GM19035 (cell line): ENCODE data around the gene ISG15.
"Not testable (repeated sequence)": the region's sequence is repeated elsewhere in the genome, so short reads cannot be mapped to it uniquely, and the experiment has no call there.

Experiments used
- ATAC-seq: cut with Tn5 transposase; IDR thresholded peaks from one replicate; pipeline ENCODE4 v1.9.1; 2021; ENCODE audit not compliant: unreplicated experiment

Gene ISG15

DNA sequence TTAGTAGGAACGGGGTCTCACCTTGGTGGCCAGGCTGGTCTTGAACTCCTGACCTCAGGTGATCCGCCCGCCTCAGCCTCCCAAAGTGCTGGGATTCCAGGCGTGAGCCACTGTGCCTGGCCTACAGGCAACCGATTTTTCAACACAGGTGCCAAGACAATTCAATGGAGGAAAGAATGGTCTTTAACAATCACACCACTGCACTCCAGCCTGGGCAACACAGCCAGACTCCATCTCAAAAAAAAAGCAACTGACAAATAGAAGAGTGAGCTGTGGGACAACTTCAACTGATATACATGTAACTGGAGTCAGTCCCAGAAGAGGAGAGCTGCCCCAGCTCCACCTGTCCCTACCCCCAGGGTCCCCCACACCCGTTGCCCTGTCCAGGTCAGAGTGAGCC, 18.8 kb upstream of the ISG15 start:
- ATAC-seq = not testable (repeated sequence)

DNA sequence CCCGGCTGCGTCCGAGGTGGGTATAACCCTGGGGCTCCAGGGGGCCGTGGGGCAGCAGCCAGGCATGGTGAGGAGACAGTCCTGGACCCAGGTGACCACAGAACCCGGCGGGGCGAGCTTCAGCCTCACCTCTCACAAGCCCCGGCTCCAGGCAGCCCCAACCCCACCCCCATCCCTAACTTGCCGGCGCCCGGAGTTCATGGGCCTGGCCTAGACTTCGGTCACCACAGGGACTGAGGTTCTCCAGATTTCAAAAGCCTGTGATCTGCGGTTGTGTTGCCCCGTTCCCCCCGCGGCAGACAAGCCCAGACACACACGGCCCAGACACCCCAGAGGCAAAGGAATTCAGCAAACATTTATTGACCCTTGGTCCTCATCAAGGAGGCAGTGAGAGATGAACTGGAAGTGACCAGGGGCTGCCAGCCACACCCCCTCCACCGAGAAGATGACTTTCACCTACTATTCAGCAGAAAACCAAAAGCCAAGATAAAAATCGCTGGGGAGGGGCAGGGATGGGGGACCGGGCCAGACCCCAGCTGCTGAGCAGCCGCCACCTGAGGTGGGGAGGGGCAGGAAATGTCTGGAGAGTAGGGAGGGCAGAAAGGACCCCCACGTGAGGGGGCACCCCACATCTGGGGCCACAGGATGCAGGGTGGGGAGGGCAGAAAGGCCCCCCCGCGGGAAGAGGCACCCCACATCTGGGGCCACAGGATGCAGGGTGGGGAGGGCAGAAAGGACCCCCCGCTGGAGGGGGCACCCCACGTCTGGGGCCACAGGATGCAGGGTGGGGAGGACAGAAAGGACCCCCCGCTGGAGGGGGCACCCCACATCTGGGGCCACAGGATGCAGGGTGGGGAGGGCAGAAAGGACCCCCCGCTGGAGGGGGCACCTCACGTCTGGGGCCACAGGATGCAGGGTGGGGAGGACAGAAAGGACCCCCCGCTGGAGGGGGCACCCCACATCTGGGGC, 17.3 kb upstream of the ISG15 start:
- ATAC-seq = no peak

- no peak for ATAC-seq
Observed at GRCh38 chr1:996851-997712, 16.2 kb upstream of the ISG15 start.

DNA sequence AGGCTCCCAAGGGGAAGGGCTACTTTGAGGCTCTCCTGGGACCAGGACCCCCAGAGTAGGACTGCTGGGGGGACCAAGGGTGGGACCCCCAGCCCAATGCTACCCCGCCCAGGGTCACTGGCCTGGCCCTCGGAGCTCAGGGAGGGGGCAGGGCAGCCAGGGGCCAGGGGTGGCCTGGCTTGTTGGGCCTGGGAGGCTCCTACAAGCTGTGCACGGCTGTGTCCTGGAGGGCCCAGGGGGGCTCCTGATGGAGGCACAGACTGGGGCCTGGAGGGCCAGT, 15.6 kb upstream of the ISG15 start:
- no peak for ATAC-seq

DNA sequence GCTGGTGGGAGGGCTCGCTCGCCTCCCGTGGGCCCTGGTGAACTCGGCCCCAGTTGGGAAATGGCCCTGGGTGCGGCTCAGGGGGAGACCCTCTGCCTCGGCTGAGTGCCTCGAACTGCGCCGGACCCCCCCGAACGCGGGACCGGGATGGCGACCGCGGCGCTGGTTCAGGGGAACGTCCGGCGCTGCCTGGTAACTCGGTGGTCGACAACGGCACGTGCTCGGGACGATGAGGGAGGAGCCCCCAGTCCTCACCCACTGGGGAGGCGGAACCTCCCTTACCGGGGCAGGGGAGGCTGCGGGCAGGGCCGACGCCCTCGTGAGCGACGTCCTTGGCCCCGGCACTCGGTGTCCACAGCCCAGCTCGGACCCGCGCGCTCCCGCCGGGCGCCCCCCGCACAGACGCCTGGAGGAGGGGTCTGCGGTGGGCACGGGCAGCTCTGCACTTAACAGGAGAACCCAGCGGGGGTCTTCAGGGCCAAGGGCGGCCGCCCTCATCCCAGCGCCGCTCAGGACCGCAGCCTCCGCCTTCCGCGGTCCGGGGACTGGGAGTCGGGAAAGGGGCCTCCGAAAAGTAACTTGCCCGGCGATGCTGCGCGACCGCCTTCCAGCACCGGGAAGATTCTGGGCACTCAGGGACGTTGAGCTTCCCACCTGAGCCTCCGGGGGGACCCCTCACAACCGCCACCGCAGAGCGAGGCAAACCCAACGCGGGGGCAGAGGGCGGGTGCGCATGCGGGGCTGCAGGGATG, 15.1 kb upstream of the ISG15 start:
- no peak for ATAC-seq

- ATAC-seq = no peak
Observed at GRCh38 chr1:998745-998994, 14.6 kb upstream of the ISG15 start.

GRCh38 chr1:998995-999724, 14.1 kb upstream of the ISG15 start:
- ATAC-seq = no peak

DNA sequence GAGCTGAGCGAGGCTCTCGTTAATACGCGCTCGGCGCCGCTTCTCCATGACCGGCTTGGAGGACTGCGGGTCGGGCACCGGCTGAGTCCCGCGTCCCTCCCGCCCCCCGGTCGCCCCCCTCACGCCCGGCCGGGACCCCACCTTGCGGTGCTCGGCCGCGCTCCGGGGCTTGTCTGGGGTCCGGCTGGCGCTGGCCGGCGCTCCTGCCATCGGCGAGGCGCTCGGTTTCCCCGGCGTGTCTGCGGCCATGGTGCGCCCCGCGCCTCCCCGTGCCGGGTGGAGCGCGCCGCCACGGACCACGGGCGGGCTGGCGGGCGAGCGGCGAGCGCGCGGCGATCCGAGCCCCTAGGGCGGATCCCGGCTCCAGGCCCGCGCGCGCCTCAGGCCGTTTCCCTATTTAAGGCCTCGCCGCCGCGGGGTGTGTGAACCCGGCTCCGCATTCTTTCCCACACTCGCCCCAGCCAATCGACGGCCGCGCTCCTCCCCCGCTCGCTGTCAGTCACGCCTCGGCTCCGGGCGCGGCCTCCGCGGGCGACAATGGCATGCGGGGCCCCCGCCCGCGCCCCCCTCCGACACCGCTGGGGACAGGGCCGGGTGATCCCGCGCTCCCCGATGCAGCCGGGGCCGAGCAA, 13.5 kb upstream of the ISG15 start, which contains the start of gene HES4:
HES4 (minus strand) TSS at position 373 of the 632 bp plus-strand sequence; CDS start at position 249, 124 bp downstream.
- ATAC-seq = no peak

GRCh38 chr1:1000357-1001056, 12.8 kb upstream of the ISG15 start:
- ATAC-seq = no peak

DNA sequence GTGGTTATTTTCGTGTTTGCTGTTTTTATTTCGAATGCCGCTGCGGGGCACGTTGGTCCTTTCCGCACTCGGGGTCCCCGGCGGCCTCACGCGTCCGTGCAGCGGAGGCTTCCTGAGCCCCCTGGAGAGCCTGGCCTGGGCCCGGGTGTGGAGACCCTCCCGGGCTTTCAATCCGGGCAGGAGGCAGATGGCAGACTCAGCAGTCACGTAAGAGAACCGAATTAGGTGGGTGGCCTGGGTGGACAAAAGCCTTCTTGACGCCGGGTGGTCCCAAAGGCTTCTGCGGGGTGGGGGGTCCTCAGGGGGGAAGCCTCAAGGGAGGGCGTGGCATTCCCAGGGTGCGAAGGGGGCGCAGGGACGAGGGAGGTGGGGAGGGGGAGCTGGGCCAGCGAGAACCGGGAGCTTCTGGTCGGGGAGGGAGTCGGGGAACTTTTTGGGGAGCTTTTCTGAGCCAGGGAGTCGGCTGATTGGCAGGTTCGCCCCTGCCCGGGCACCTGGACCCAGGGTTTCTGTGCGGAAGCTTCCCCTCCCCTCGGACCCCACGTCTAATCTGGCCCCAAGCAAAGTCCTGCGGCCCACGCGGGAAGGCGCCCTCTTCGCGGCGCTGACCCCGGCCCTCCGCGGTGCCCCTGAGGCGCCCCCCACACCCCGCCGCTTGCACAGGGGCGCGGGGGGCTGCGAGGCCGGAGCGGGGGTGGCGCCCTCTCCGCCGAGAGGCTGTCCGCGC, 12.1 kb upstream of the ISG15 start:
- ATAC-seq = no peak

- ATAC-seq = no peak
Observed at GRCh38 chr1:1003618-1004419, 9.5 kb upstream of the ISG15 start.

DNA sequence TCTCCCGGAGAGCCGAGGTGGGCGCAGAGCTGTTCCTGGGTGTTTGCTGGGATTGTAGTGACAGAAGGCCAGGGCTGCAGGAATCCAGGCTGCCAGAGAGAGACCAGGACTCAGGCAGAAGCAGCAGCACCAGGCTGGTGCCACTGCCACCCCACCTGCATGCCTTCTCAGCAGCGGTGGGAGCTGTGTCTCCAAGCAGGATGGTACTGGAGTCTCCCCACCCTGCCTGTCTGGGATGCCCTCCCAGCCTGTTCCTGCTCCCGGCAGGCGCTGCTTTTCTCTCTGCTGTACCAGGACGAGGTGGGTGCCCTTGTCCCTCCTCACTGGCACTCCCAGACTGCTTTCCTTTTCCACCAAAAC, 8.9 kb upstream of the ISG15 start:
- ATAC-seq = no peak

- ATAC-seq = no peak
Observed at GRCh38 chr1:1004780-1005697, 8.3 kb upstream of the ISG15 start.

GRCh38 chr1:1005774-1006304, 7.5 kb upstream of the ISG15 start:
- ATAC-seq = no peak

GRCh38 chr1:1006305-1007159, 6.8 kb upstream of the ISG15 start:
- ATAC-seq = no peak

DNA sequence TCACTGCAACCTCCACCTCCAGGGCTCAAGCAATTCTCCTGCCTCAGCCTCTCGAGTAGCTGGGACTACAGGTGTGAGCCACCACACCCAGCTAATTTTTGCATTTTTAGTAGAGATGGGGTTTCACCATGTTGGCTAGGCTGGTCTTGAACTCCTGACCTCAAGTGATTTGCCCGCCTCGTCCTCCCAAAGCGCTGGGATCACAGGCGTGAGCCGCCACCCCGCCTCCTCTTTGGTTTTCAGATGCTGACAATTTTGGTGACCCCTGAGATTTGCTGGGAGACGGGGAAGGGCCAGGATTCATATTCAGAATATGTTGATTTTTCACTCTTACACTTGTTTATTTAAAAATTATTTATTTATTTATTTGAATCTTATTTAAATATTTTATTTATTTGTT, 3.2 kb upstream of the ISG15 start:
- ATAC-seq = not testable (repeated sequence)
